Right lobe of liver (tissue), 4 donors: ENCODE data around the gene APCDD1L.

Source experiments
- POLR2A ChIP-seq: fragments of 450-650 bp; IDR thresholded peaks from one replicate; pipeline ENCODE4 v1.6.1; 2017; ENCODE audit warnings: antibody characterized with exemption, mild to moderate bottlenecking
- TF ChIP-seq, protein P1 (sequence below), 4 donors: fragments of 200-600 bp in 3 of 4; fragments of 450-650 bp in 1 of 4; IDR thresholded peaks; one replicate each; pipeline versions ENCODE4 v1.5.1 to v1.8.0; 2016 to 2022; ENCODE audit warnings: antibody characterized with exemption in 4 of 4, mild to moderate bottlenecking in 2 of 4
- donor health status: DM: no; HTN: no; CAD: no.
- donor health status: DM: no; HTN: no; CAD: no.
- donor health status: DM: no; HTN: yes; CAD: no.

- TF ChIP-seq, protein P1, sequence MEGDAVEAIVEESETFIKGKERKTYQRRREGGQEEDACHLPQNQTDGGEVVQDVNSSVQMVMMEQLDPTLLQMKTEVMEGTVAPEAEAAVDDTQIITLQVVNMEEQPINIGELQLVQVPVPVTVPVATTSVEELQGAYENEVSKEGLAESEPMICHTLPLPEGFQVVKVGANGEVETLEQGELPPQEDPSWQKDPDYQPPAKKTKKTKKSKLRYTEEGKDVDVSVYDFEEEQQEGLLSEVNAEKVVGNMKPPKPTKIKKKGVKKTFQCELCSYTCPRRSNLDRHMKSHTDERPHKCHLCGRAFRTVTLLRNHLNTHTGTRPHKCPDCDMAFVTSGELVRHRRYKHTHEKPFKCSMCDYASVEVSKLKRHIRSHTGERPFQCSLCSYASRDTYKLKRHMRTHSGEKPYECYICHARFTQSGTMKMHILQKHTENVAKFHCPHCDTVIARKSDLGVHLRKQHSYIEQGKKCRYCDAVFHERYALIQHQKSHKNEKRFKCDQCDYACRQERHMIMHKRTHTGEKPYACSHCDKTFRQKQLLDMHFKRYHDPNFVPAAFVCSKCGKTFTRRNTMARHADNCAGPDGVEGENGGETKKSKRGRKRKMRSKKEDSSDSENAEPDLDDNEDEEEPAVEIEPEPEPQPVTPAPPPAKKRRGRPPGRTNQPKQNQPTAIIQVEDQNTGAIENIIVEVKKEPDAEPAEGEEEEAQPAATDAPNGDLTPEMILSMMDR (IDR thresholded peaks at IDR 0.05): no peak
- TF ChIP-seq POLR2A: no peak
Measured at GRCh38 chr20:58433759-58434158, 81.4 kb downstream of the APCDD1L start.
